ENCODE data around the gene WBP2NL.
A peak's percentile ranks its signal among the peaks of the same experiment; 100 is the strongest.

- no peak for TF ChIP-seq SP1 (IDR thresholded peaks at IDR 0.05)
- TF ChIP-seq CTCF (IDR thresholded peaks at IDR 0.05; ENCODE audit: low read depth, low read length, missing input control): peak; percentile 51
- TF ChIP-seq ZBTB33 (IDR thresholded peaks at IDR 0.05): no peak
- no peak for TF ChIP-seq EGR1 (IDR thresholded peaks at IDR 0.05; ENCODE audit: low read depth in 2 of 2)
- TF ChIP-seq TAF1 (conservative IDR thresholded peaks at IDR 0.05): no peak
- no peak for TF ChIP-seq ATF3 (IDR thresholded peaks at IDR 0.05)
- no peak for TF ChIP-seq GABPA (IDR thresholded peaks at IDR 0.05 in 1 of 2, conservative IDR thresholded peaks at IDR 0.05 in 1 of 2)
- TF ChIP-seq RAD21 (IDR thresholded peaks at IDR 0.05): peak; percentile 81 to 83
- no peak for TF ChIP-seq MAX (IDR thresholded peaks at IDR 0.05)
Observed at GRCh38 chr22:41966607-41967240, 31.9 kb upstream of the WBP2NL start.

All from liver (tissue), 3 donors.